WI38 (cell line): Measurements from ENCODE around the gene HSPA8.

Experiments
- H3K4me3 ChIP-seq: 2 replicates; pipeline ENCODE4 v1.5.1; 2011; ENCODE audit warnings: low read depth, mild to moderate bottlenecking, control low read depth, low read length
- TF ChIP-seq, protein P1 (sequence below): IDR thresholded peaks from 2 replicates; pipeline ENCODE4 v1.5.1; 2012; ENCODE audit warnings: low read depth, mild to moderate bottlenecking, control low read depth, low read length

Gene HSPA8

DNA sequence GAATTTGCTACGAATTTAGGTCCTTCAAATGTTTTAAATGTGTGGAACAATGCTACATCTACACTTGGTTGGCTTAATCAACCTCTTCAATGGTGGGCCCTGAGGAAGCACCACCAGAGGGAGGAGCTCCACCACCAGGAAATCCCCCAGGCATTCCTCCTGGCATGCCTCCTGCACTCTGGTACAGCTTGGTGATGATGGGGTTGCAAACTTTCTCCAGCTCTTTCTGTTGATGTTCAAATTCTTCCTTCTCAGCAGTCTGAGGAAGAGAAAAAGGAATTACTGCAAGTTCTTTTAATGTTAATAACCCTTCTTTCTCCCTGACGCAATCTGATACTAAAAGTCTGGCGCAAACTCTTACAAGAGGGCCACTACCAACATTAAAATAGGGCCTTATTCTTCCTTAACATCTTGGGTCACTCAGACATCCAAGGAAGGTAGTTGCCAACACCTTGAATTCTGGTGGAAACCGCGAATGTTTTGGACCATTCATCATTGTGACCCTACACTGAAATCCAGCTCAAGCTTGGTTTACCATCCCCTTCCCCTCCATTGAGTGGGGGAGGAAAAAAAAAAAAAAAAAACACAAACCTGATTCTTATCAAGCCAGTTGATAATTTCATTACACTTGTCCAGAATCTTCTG lies 4.2 kb downstream of the HSPA8 start:
- TF ChIP-seq, protein P1, sequence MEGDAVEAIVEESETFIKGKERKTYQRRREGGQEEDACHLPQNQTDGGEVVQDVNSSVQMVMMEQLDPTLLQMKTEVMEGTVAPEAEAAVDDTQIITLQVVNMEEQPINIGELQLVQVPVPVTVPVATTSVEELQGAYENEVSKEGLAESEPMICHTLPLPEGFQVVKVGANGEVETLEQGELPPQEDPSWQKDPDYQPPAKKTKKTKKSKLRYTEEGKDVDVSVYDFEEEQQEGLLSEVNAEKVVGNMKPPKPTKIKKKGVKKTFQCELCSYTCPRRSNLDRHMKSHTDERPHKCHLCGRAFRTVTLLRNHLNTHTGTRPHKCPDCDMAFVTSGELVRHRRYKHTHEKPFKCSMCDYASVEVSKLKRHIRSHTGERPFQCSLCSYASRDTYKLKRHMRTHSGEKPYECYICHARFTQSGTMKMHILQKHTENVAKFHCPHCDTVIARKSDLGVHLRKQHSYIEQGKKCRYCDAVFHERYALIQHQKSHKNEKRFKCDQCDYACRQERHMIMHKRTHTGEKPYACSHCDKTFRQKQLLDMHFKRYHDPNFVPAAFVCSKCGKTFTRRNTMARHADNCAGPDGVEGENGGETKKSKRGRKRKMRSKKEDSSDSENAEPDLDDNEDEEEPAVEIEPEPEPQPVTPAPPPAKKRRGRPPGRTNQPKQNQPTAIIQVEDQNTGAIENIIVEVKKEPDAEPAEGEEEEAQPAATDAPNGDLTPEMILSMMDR = no peak
- no peak overlapping the region; the same call in 1 of the 2 replicates for H3K4me3 ChIP-seq

DNA sequence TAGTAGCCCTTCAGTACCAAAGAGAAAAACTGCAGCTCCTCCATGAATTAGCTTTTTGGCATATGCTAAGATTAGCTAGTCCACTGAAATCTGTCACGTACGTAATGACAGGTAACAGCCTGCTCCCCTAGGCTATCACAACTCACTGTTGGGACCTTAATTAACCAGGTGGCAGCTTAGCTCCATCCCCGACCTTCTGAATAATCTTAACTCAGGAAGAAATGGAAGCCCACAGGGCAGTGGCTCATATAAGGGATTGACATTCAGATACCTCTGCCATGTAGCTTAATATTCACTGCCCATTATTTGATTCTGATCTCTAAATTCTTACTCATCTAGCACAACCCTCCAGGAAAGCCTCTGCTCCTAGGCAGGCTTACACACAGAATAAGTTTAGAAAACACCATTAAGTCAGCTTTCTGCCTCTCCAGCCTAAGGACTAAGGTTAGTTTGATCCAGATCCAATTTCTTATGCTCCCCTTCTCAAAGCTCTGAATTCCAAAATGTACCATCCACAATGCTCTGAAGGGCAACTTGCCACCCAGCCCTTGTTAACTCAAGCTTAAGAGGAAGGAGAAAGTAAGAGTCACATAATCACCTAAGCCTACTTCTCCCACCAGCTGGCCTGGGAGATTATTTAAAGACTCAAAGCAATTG lies 5.0 kb downstream of the HSPA8 start:
- H3K4me3 ChIP-seq = no peak overlapping the region
- TF ChIP-seq, protein P1 = no peak

DNA sequence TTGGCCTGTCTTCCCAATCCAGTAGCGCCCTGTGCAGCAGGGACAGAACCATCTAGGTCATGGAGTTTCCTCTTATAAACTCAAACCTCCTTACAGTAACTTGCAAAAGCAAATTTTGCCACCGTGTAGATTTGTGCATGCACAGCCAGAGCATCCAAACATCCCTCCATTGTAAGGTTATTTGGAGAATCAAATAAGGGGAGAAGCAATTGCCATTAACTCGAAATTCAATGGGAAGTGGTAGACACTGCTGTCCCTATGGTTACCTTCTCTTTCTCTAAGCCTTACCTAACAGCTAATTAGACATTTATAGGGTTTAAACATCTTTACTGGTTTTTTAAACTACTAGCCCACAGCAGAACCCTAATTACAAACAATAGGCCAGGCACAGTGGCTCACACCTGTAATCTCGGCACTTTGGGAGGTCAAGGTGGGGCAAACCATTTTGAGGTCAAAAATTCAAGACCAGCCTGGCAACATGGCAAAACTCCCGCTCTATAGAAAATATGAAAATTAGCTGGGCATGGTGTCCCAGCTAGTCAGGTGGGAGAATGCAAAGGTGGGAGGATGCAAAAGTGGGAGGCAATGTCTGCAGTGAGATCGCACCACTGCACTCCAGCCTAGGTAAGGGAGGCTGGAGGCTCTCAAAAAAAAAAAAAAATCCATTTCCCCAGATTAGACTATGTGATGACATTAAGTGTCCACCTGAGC lies 6.6 kb downstream of the HSPA8 start:
- TF ChIP-seq, protein P1 = no peak
- H3K4me3 ChIP-seq = no peak overlapping the region

DNA sequence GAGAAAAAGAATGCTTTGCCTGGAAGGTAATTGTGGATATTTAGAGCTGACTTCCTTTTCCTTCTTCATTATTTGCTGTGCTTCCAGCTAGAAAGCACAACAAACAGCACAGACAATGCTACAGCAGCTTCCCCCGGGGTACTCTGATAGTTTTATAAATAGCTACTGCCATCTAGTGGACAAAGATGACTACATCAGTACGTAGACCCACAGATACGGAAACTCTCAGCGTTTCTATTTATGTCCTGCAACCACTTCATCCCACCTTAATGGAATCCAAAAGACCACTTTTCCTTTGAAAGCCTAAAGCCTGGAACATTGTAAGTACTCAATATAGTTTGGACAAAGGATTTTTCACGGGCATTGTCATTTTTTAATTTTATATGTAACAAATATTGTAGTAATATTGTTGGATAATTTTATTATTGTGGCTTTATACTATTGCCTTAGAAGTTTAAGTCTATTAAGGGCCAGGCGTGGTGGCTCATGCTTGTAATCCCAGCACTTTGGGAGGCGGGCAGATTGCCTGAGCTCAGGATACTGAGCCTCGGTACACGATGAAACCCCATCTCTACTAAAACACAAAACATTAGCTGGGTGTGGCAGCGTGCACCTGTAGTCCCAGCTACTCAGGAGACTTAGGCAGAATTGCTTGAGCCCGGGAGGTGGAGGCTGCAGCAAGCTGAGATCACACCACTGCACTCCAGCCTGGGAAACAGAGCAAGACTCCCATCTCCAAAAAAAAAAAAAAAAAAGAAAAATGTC lies 7.5 kb downstream of the HSPA8 start:
- TF ChIP-seq, protein P1 = peak; percentile 43
- no peak overlapping the region for H3K4me3 ChIP-seq

DNA sequence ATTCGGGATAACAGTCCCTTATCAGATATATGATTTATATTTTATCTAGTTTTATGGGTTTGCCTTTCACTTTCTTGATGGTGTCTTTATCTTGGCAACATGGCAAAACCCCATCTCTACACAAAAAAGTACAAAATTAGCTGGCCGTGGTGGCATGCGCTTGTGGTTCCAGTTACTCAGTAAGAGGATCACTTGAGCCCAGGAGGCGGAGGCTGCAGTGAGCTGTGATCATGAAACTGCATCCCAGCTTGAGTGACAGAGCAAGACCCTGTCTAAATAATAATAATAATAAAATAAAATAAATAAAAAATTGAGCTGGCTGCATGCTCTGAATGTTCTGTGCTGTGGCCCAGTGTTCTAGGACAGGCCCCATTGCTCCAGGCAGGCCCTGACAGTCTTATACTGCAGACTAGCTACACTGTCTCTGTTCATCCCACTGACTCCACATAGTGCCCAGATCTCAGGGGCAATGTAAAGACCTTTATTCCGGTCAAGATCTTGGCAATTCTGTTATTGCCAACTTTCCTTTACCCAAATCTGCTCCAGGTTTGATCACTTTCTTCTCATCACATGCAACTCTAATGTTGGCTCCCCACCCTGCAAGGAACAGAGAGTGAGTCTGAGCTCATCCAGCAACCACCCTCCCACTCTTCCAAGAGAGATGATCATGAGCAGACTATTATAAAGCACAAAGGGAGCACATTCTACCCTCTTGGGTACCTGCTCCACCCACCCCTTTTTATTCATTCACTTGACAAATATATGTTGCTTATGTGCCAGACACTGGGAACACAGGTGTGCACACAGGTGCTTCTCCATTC lies 8.8 kb downstream of the HSPA8 start:
- no peak overlapping the region for H3K4me3 ChIP-seq
- TF ChIP-seq, protein P1 = no peak

DNA sequence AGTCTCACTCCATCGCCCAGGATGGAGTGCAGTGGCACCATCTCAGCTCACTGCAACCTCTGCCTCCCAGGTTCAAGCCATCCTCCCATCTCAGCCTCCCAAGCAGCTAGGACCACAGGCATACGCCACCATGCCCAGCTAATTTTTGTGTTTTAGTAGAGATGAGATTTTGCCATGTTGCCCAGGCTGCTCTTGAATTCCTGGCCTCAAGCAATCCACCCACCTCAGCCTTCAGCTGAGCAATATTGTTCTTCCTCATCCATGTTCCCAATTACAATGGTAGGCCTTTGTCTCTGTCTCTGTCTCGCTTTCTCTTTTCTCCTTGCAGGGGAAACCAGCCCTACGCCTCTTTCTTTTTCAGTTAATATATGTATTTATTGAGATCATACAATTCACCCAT lies 10.3 kb downstream of the HSPA8 start:
- no peak overlapping the region for H3K4me3 ChIP-seq
- TF ChIP-seq, protein P1 = no peak
